Mucosa of rectum (tissue), 2 donors: ENCODE data around the gene EPB41L5.
"Not testable (repeated sequence)": the region's sequence is repeated elsewhere in the genome, so short reads cannot be mapped to it uniquely, and the experiment has no call there.

ENCODE experiments used
- H3K27ac ChIP-seq, 2 donors: one replicate each; pipeline ENCODE4 v1.7.0; 2013; ENCODE audit warnings: inconsistent platforms in 2 of 2, low read depth in 2 of 2, low read length in 2 of 2
- H3K27me3 ChIP-seq, 2 donors: one replicate each; pipeline ENCODE4 v1.7.0; 2013; ENCODE audit warnings: low read length in 2 of 2; ENCODE audit not compliant: control insufficient read depth in 2 of 2, insufficient read depth in 2 of 2
- H3K36me3 ChIP-seq, 2 donors: one replicate each; pipeline ENCODE4 v1.7.0; 2013; ENCODE audit warnings: low read length in 2 of 2; ENCODE audit not compliant: control insufficient read depth in 2 of 2, insufficient read depth in 2 of 2
- H3K4me1 ChIP-seq, 2 donors: one replicate each; pipeline ENCODE4 v1.7.0; 2013; ENCODE audit warnings: low read length in 2 of 2, mild to moderate bottlenecking in 1 of 2; ENCODE audit not compliant: control insufficient read depth in 2 of 2, insufficient read depth in 2 of 2
- H3K4me3 ChIP-seq, 2 donors: one replicate each; pipeline ENCODE4 v1.7.0; 2013; ENCODE audit warnings: low read length in 2 of 2
- H3K9ac ChIP-seq, 2 donors: one replicate each; pipeline ENCODE4 v1.7.0; 2013; ENCODE audit warnings: low read length in 2 of 2, low read depth in 1 of 2, mild to moderate bottlenecking in 1 of 2
- H3K9me3 ChIP-seq, 2 donors: one replicate each; pipeline ENCODE4 v1.7.0; 2013; ENCODE audit warnings: low read length in 2 of 2; ENCODE audit not compliant: control insufficient read depth in 2 of 2
- donor health status: healthy.
- donor health status: Normal muscosa, but diverticular disease.

EPB41L5 gene

DNA sequence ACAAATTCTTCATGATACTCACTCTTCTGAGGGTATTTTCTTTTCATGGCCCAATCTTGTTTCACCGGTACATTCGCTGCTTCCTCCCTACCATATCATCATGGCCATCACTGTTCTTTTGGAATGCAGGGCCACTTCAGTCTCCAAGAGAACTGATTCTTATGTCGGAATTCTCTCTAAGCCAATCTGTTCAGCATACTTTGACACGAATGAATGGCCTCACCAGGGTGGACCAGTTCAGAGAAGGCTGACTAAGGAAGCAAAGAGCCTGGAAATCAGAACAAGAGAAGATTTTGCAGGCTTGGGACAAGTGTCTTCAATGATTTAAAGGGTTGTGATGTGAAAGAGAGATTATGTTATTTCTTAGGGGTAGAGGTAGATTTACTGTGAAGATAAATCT is 5.0 kb upstream of the EPB41L5 start:
- no peak overlapping the region for H3K9ac ChIP-seq
- no peak overlapping the region for H3K27ac ChIP-seq
- no peak overlapping the region for H3K4me3 ChIP-seq
- no peaks in the 10 kb centered on the region for H3K9me3 ChIP-seq
- H3K27me3 ChIP-seq: no peaks in the 10 kb centered on the region
- no peaks in the 10 kb centered on the region for H3K36me3 ChIP-seq
- peaks cover 4 to 6% of the 10 kb centered on the region in 2 donors for H3K4me1 ChIP-seq

GRCh38 chr2:120012363-120012762 is 514 bp upstream of the EPB41L5 start:
- H3K4me3 ChIP-seq: peak overlapping the region; percentile 79 to 86
- H3K27ac ChIP-seq: peak overlapping the region; percentile 63 to 83
- no peaks in the 10 kb centered on the region for H3K9me3 ChIP-seq
- peak overlapping the region; percentile 60 to 89 for H3K9ac ChIP-seq
- no peaks in the 10 kb centered on the region for H3K36me3 ChIP-seq
- no peaks in the 10 kb centered on the region for H3K27me3 ChIP-seq
- H3K4me1 ChIP-seq: peaks cover 6 to 7% of the 10 kb centered on the region in 2 donors

- Histone ChIP-seq H3K27me3 (no peaks in the 10 kb centered on the region), H3K27ac (peak overlapping the region; percentile 83 to 86), H3K36me3 (no peaks in the 10 kb centered on the region), H3K9ac (peak overlapping the region; percentile 61 to 89), H3K4me1 (peaks cover 6 to 7% of the 10 kb centered on the region in 2 donors), H3K4me3 (peak overlapping the region; percentile 79 to 86), H3K9me3 (no peaks in the 10 kb centered on the region)
These were observed 833 bp downstream of the EPB41L5 start for GRCh38 chr2:120013597-120014223.

DNA sequence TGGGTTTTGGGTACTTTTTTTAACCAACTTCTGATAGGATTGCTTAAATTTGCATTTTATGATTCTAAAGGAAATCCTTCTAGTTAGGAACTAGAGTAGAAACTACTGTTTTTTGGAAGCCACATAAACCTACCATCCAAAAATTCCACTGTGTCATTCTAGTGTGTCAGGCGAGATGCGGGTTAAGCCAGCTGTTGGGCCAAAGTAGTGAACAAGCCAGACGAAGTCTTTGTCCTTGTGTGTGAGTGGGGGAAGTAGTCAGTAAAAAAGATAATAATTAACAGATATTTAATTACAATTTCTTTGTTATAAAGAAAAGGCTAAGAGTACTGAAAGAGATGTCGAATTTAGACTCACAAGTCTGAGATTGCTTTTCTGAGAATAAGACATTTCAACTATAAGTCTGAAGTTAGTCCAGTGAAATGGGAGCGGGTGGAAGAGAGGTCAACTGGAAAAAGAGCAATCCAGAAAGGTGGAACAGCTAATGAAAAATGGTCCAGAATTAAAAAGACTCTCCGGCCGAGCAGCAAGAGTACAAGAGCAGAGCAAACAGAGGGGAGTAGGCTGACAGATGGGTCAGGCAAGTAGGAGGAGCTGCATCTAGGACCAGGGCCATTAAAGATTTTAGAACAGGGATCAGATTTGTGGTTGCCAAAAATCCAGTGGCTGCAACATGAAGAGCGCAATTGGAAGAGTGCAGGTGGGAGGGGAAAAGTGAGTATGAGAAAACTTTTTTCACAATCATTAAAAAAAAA is 1.5 kb downstream of the EPB41L5 start:
- H3K27ac ChIP-seq: no peak overlapping the region

GRCh38 chr2:120016800-120017199 is 3.9 kb downstream of the EPB41L5 start:
- Histone ChIP-seq H3K27me3 (no peaks in the 10 kb centered on the region), H3K36me3 (peaks cover 0 to 4% of the 10 kb centered on the region in 2 donors), H3K9ac (no peak overlapping the region), H3K27ac (no peak overlapping the region), H3K9me3 (no peaks in the 10 kb centered on the region), H3K4me3 (no peak overlapping the region), H3K4me1 (peaks cover 6 to 7% of the 10 kb centered on the region in 2 donors)

More for the DNA sequence above, 1.5 kb downstream of the EPB41L5 start:
- H3K9me3 ChIP-seq: no peaks in the 10 kb centered on the region
- H3K4me1 ChIP-seq: peaks cover 6 to 7% of the 10 kb centered on the region in 2 donors
- peak overlapping the region in 1 of 2 donors; percentile 86 for H3K4me3 ChIP-seq
- H3K27me3 ChIP-seq: no peaks in the 10 kb centered on the region
- H3K36me3 ChIP-seq: peaks cover 0 to 4% of the 10 kb centered on the region in 2 donors
- peak overlapping the region in 1 of 2 donors; percentile 89 for H3K9ac ChIP-seq

DNA sequence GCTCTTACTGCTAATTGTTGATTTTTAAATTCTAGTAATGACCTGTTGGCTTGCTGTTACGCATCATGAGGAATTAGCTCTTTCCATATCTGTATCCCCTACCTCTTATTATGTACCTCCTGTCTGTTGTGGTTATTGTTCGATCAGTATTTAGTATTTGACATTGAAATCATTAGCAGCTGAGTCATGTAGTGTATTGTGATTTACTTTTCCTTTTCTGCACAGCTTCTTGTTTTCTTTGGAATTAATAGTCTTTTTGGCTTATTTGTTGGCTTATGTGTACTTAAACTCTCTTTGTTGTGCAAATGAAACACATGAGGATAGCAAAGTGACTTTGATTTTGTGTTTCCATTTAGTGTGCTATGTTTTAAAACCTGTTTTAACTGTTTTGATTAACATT is 4.3 kb downstream of the EPB41L5 start:
- Histone ChIP-seq H3K4me1 (peaks cover 4 to 6% of the 10 kb centered on the region in 2 donors), H3K27me3 (no peaks in the 10 kb centered on the region), H3K36me3 (peaks cover 0 to 4% of the 10 kb centered on the region in 2 donors), H3K9me3 (no peaks in the 10 kb centered on the region), H3K4me3 (no peak overlapping the region), H3K27ac (no peak overlapping the region), H3K9ac (no peak overlapping the region)

DNA sequence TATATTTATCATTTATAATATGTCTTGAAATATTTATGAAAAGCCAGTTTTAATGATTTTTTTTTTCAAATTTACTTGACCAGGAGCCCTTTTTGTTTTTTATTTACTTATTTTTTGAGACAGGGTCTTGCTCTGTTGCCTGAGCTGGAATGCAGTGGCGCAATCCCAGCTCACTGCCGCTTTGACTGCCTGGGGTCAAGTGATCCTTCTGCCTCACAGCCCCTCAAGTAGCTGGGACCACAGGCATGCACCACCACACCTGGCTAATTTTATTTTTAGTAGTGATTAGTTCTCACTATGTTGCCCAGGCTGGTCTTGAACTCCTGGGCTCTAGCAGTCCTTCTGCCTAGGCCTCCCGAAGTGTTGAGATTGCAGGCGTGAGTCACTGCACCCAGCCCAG is 5.7 kb downstream of the EPB41L5 start:
- H3K36me3 ChIP-seq: peaks cover 0 to 4% of the 10 kb centered on the region in 2 donors
- no peaks in the 10 kb centered on the region for H3K27me3 ChIP-seq
- H3K4me1 ChIP-seq: peaks cover 0 to 3% of the 10 kb centered on the region in 2 donors
- H3K9me3 ChIP-seq: no peaks in the 10 kb centered on the region
- H3K27ac ChIP-seq: no peak overlapping the region
- no peak overlapping the region for H3K4me3 ChIP-seq
- H3K9ac ChIP-seq: no peak overlapping the region

- Histone ChIP-seq H3K4me1 (no peaks in the 10 kb centered on the region), H3K9me3 (no peaks in the 10 kb centered on the region), H3K9ac (no peak overlapping the region)
These were observed 7.7 kb downstream of the EPB41L5 start for GRCh38 chr2:120020554-120020953.

DNA sequence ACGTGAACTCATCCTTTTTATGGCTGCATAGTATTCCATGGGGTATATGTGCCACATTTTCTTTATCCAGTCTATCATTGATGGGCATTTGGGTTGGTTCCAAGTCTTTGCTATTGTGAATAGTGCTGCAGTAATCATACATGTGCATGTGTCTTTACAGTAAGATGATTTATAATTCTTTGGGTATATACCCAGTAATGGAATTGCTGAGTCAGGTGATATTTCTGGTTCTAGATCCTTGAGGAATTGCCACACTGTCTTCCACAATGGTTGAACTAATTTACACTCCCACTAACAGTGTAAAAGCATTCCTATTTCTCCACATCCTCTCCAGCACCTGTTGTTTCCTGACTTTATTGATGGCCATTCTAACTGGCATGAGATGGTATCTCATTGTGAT is 9.6 kb downstream of the EPB41L5 start:
- H3K27ac ChIP-seq, H3K9me3 ChIP-seq, H3K36me3 ChIP-seq, H3K27me3 ChIP-seq, H3K9ac ChIP-seq, H3K4me1 ChIP-seq, H3K4me3 ChIP-seq: not testable (repeated sequence)

More at GRCh38 chr2:120020554-120020953, 7.7 kb downstream of the EPB41L5 start:
- Histone ChIP-seq H3K27ac (no peak overlapping the region), H3K36me3 (peaks cover 0 to 4% of the 10 kb centered on the region in 2 donors), H3K4me3 (no peak overlapping the region), H3K27me3 (no peaks in the 10 kb centered on the region)

DNA sequence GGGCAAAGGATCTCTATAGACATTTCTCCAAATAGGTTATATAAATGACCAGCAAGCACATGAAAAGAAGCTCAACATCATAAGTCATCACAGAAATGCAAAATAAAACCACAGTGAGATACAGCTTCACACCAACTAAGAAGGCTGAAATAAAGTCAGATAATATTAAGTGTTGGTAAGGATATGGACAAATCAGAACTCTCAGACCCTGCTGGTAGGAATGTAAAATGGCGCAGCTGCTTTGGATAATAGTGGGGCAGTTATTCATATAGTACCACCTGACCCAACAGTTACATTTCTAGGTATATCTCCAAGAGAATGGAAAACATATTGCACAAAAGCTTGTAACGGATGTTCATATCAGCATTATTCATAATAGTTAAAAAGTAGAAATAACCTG is 14.0 kb downstream of the EPB41L5 start:
- Histone ChIP-seq H3K9ac (no peak overlapping the region), H3K4me3 (no peak overlapping the region), H3K27me3 (no peaks in the 10 kb centered on the region), H3K9me3 (no peaks in the 10 kb centered on the region), H3K27ac (no peak overlapping the region), H3K4me1 (no peaks in the 10 kb centered on the region), H3K36me3 (no peaks in the 10 kb centered on the region)
